ENCODE measurements around the gene CDC37L1. TPM values are rescaled to one million over a fixed set of nuclear protein-coding genes. Genes with fewer than 3 reads are reported as not detected.

Gene CDC37L1
- total RNA-seq, 2 experiments from 2014 or later, result 9.7 to 11.0 TPM

GRCh38 chr9:4691795-4692194 lies 12.4 kb downstream of the CDC37L1 start:
- peaks cover 38% of the 10 kb centered on the region for H3K4me1 Mint-ChIP-seq (ENCODE audit: low read depth)
- no peaks in the 10 kb centered on the region for H3K27me3 Mint-ChIP-seq
- H3K27ac Mint-ChIP-seq, result no peak overlapping the region
- peaks cover 13% of the 10 kb centered on the region for H3K36me3 Mint-ChIP-seq
- POLR2A ChIA-PET, result no interaction called here
- no peak overlapping the region for H3K4me3 Mint-ChIP-seq
- intact Hi-C loops (cut with micrococcal nuclease), result loop anchor here (5.0 kb wide), 1 partner anchor 36 kb away; no protein-coding TSS in a partner anchor
- no peaks in the 10 kb centered on the region for H3K9me3 Mint-ChIP-seq
- DNase-seq, result no peak
- CTCF ChIA-PET, result interaction anchor here (1.0 to 2.2 kb wide), 2 partner anchors 30 to 68 kb away, joined by 3 to 5 read pairs; partner anchors contain the start of gene PLPP6

- no peak overlapping the region for H3K27ac Mint-ChIP-seq
- H3K4me1 Mint-ChIP-seq (ENCODE audit: low read depth), result peaks cover 24% of the 10 kb centered on the region
- POLR2A ChIA-PET, result no interaction called here
- intact Hi-C loops (cut with micrococcal nuclease), result no loop called here
- H3K36me3 Mint-ChIP-seq, result peaks cover 28% of the 10 kb centered on the region
- DNase-seq, result no peak
- no peak overlapping the region for H3K4me3 Mint-ChIP-seq
- H3K9me3 Mint-ChIP-seq, result no peaks in the 10 kb centered on the region
- CTCF ChIA-PET, result no interaction called here
- no peaks in the 10 kb centered on the region for H3K27me3 Mint-ChIP-seq
Measured at GRCh38 chr9:4700091-4700490, 20.7 kb downstream of the CDC37L1 start.

- no peak overlapping the region for H3K4me3 Mint-ChIP-seq
- H3K27me3 Mint-ChIP-seq, result no peaks in the 10 kb centered on the region
- intact Hi-C loops (cut with micrococcal nuclease), result no loop called here
- DNase-seq, result no peak
- H3K4me1 Mint-ChIP-seq (ENCODE audit: low read depth), result peaks cover 23% of the 10 kb centered on the region
- no peak overlapping the region for H3K27ac Mint-ChIP-seq
- ChIA-PET CTCF (interaction anchor here (1.1 kb wide), 1 partner anchor 96 kb away, joined by 3 read pairs; no protein-coding TSS in a partner anchor), POLR2A (no interaction called here)
- H3K36me3 Mint-ChIP-seq, result peaks cover 30% of the 10 kb centered on the region
- no peaks in the 10 kb centered on the region for H3K9me3 Mint-ChIP-seq
Measured at GRCh38 chr9:4700932-4701331, 21.6 kb downstream of the CDC37L1 start.

- no peak for DNase-seq
- H3K4me1 Mint-ChIP-seq (ENCODE audit: low read depth), result peaks cover 19% of the 10 kb centered on the region
- no peaks in the 10 kb centered on the region for H3K27me3 Mint-ChIP-seq
- POLR2A ChIA-PET, result no interaction called here
- intact Hi-C loops (cut with micrococcal nuclease), result no loop called here
- no peak overlapping the region for H3K4me3 Mint-ChIP-seq
- H3K27ac Mint-ChIP-seq, result no peak overlapping the region
- H3K9me3 Mint-ChIP-seq, result no peaks in the 10 kb centered on the region
- CTCF ChIA-PET, result interaction anchor here (1.1 to 1.8 kb wide), 2 partner anchors 58 to 97 kb away, joined by 3 to 5 read pairs; no protein-coding TSS in a partner anchor
- H3K36me3 Mint-ChIP-seq, result peaks cover 29% of the 10 kb centered on the region
Measured at GRCh38 chr9:4701526-4701925, 22.2 kb downstream of the CDC37L1 start.

GRCh38 chr9:4704129-4704528 lies 24.8 kb downstream of the CDC37L1 start:
- no peak for DNase-seq
- POLR2A ChIA-PET, result interaction anchor here (0.9 kb wide), 1 partner anchor 36 kb away, joined by 3 read pairs; no protein-coding TSS in a partner anchor
- H3K9me3 Mint-ChIP-seq, result no peaks in the 10 kb centered on the region
- CTCF ChIA-PET, result no interaction called here
- intact Hi-C loops (cut with micrococcal nuclease), result no loop called here
- peaks cover 34% of the 10 kb centered on the region for H3K36me3 Mint-ChIP-seq
- peaks cover 15% of the 10 kb centered on the region for H3K4me1 Mint-ChIP-seq (ENCODE audit: low read depth)
- H3K4me3 Mint-ChIP-seq, result no peak overlapping the region
- H3K27ac Mint-ChIP-seq, result no peak overlapping the region
- no peaks in the 10 kb centered on the region for H3K27me3 Mint-ChIP-seq

- no peak for DNase-seq
- Mint-ChIP-seq H3K4me3 (no peak overlapping the region), H3K36me3 (peaks cover 37% of the 10 kb centered on the region), H3K9me3 (no peaks in the 10 kb centered on the region), H3K27me3 (no peaks in the 10 kb centered on the region), H3K4me1 (ENCODE audit: low read depth) (peaks cover 15% of the 10 kb centered on the region), H3K27ac (peak overlapping the region; percentile 4)
- intact Hi-C loops (cut with micrococcal nuclease), result no loop called here
- CTCF ChIA-PET, result interaction anchor here (1.1 kb wide), 1 partner anchor 101 kb away, joined by 3 read pairs; no protein-coding TSS in a partner anchor
- POLR2A ChIA-PET, result no interaction called here
Measured at GRCh38 chr9:4706021-4706420, 26.7 kb downstream of the CDC37L1 start.

GRCh38 chr9:4706971-4707622 lies 27.7 kb downstream of the CDC37L1 start:
- Mint-ChIP-seq H3K27ac (no peak overlapping the region), H3K4me3 (no peak overlapping the region), H3K27me3 (no peaks in the 10 kb centered on the region), H3K4me1 (ENCODE audit: low read depth) (peaks cover 12% of the 10 kb centered on the region), H3K36me3 (peaks cover 26% of the 10 kb centered on the region), H3K9me3 (no peaks in the 10 kb centered on the region)
- ChIA-PET POLR2A (interaction anchor here (1.4 kb wide), 1 partner anchor 33 kb away, joined by 4 read pairs; no protein-coding TSS in a partner anchor), CTCF (interaction anchor here (1.1 kb wide), 1 partner anchor 102 kb away, joined by 3 read pairs; no protein-coding TSS in a partner anchor)
- intact Hi-C loops (cut with micrococcal nuclease), result no loop called here
- no peak for DNase-seq

GRCh38 chr9:4709380-4709779 lies 30.0 kb downstream of the CDC37L1 start:
- intact Hi-C loops (cut with micrococcal nuclease), result no loop called here
- DNase-seq, result no peak
- no peak overlapping the region for H3K4me3 Mint-ChIP-seq
- ChIA-PET CTCF (no interaction called here), POLR2A (no interaction called here)
- peaks cover 3% of the 10 kb centered on the region for H3K4me1 Mint-ChIP-seq (ENCODE audit: low read depth)
- peaks cover 5% of the 10 kb centered on the region for H3K9me3 Mint-ChIP-seq
- H3K27me3 Mint-ChIP-seq, result no peaks in the 10 kb centered on the region
- no peak overlapping the region for H3K27ac Mint-ChIP-seq
- H3K36me3 Mint-ChIP-seq, result peaks cover 18% of the 10 kb centered on the region

GRCh38 chr9:4713849-4714248 lies 34.5 kb downstream of the CDC37L1 start:
- no peak for DNase-seq
- H3K36me3 Mint-ChIP-seq, result peaks cover 12% of the 10 kb centered on the region
- CTCF ChIA-PET, result no interaction called here
- H3K9me3 Mint-ChIP-seq, result peaks cover 5% of the 10 kb centered on the region
- no peaks in the 10 kb centered on the region for H3K4me1 Mint-ChIP-seq (ENCODE audit: low read depth)
- no peaks in the 10 kb centered on the region for H3K27me3 Mint-ChIP-seq
- peak overlapping the region; percentile 2 for H3K27ac Mint-ChIP-seq
- POLR2A ChIA-PET, result no interaction called here
- H3K4me3 Mint-ChIP-seq, result no peak overlapping the region
- intact Hi-C loops (cut with micrococcal nuclease), result no loop called here

- POLR2A ChIA-PET, result no interaction called here
- Mint-ChIP-seq H3K27me3 (no peaks in the 10 kb centered on the region), H3K36me3 (peaks cover 9% of the 10 kb centered on the region), H3K4me1 (ENCODE audit: low read depth) (no peaks in the 10 kb centered on the region), H3K4me3 (no peak overlapping the region), H3K9me3 (peaks cover 5% of the 10 kb centered on the region), H3K27ac (peak overlapping the region; percentile 2)
- intact Hi-C loops (cut with micrococcal nuclease), result no loop called here
- CTCF ChIA-PET, result interaction anchor here (0.6 kb wide), 1 partner anchor 779 kb away, joined by 3 read pairs; no protein-coding TSS in a partner anchor
- DNase-seq, result no peak
Measured at GRCh38 chr9:4714266-4715016, 35.1 kb downstream of the CDC37L1 start.

- Mint-ChIP-seq H3K9me3 (peaks cover 5% of the 10 kb centered on the region), H3K4me1 (ENCODE audit: low read depth) (no peaks in the 10 kb centered on the region), H3K4me3 (no peak overlapping the region), H3K27ac (no peak overlapping the region), H3K27me3 (no peaks in the 10 kb centered on the region), H3K36me3 (peaks cover 9% of the 10 kb centered on the region)
- DNase-seq, result no peak
- intact Hi-C loops (cut with micrococcal nuclease), result no loop called here
- ChIA-PET POLR2A (interaction anchor here (1.0 kb wide), 1 partner anchor 11 kb away, joined by 3 read pairs; no protein-coding TSS in a partner anchor), CTCF (no interaction called here)
Measured at GRCh38 chr9:4716163-4716562, 36.8 kb downstream of the CDC37L1 start.

- Mint-ChIP-seq H3K36me3 (peaks cover 13% of the 10 kb centered on the region), H3K27ac (no peak overlapping the region)
- POLR2A ChIA-PET, result no interaction called here
Measured at GRCh38 chr9:4717815-4718214, 38.4 kb downstream of the CDC37L1 start.

More at GRCh38 chr9:4717815-4718214, 38.4 kb downstream of the CDC37L1 start:
- Mint-ChIP-seq H3K27me3 (no peaks in the 10 kb centered on the region), H3K4me1 (ENCODE audit: low read depth) (no peaks in the 10 kb centered on the region), H3K9me3 (peaks cover 5% of the 10 kb centered on the region), H3K4me3 (no peak overlapping the region)
- intact Hi-C loops (cut with micrococcal nuclease), result no loop called here
- CTCF ChIA-PET, result no interaction called here
- DNase-seq, result no peak

Measured in activated CD4-positive, alpha-beta memory T cell treated with anti-CD3 and anti-CD28 coated beads for 36 hours (primary cell).